ENCODE results near the gene DTNB.
"Not testable (repeated sequence)": the region's sequence is repeated elsewhere in the genome, so short reads cannot be mapped to it uniquely, and the experiment has no call there.

Gene DTNB

GRCh38 chr2:25582077-25582830 is 91.1 kb downstream of the DTNB start:
- no peak for DNase-seq

- no peak for DNase-seq
These were observed 96.8 kb downstream of the DTNB start for GRCh38 chr2:25576596-25576995.

GRCh38 chr2:25572638-25573037 is 100.7 kb downstream of the DTNB start:
- no peak for DNase-seq

GRCh38 chr2:25570161-25570845 is 103.1 kb downstream of the DTNB start:
- DNase-seq, result no peak

- no peak for DNase-seq
These were observed 106.0 kb downstream of the DTNB start for GRCh38 chr2:25567406-25567805.

- DNase-seq, result no peak
These were observed 106.7 kb downstream of the DTNB start for GRCh38 chr2:25566694-25567093.

GRCh38 chr2:25566094-25566493 is 107.3 kb downstream of the DTNB start:
- no peak for DNase-seq

- no peak for DNase-seq
These were observed 112.1 kb downstream of the DTNB start for GRCh38 chr2:25561136-25561850.

GRCh38 chr2:25559148-25559547 is 114.2 kb downstream of the DTNB start:
- no peak for DNase-seq

- no peak for DNase-seq
These were observed 115.1 kb downstream of the DTNB start for GRCh38 chr2:25558262-25558661.

- no peak for DNase-seq
These were observed 116.0 kb downstream of the DTNB start for GRCh38 chr2:25557179-25558036.

GRCh38 chr2:25552318-25552717 is 121.1 kb downstream of the DTNB start:
- no peak for DNase-seq

GRCh38 chr2:25551316-25551715 is 122.1 kb downstream of the DTNB start:
- no peak for DNase-seq

GRCh38 chr2:25549571-25549970 is 123.8 kb downstream of the DTNB start:
- DNase-seq, result not testable (repeated sequence)

- DNase-seq, result no peak
These were observed 124.8 kb downstream of the DTNB start for GRCh38 chr2:25548601-25549000.

- DNase-seq, result no peak
These were observed 126.5 kb downstream of the DTNB start for GRCh38 chr2:25546852-25547251.

GRCh38 chr2:25545899-25546298 is 127.5 kb downstream of the DTNB start:
- DNase-seq, result no peak

- DNase-seq, result no peak
These were observed 128.9 kb downstream of the DTNB start for GRCh38 chr2:25544445-25544844.

GRCh38 chr2:25543939-25544338 is 129.4 kb downstream of the DTNB start:
- no peak for DNase-seq

GRCh38 chr2:25541378-25541777 is 132.0 kb downstream of the DTNB start:
- DNase-seq, result no peak

- no peak for DNase-seq
These were observed 134.2 kb downstream of the DTNB start for GRCh38 chr2:25539136-25539535.

- DNase-seq, result no peak
These were observed 135.9 kb downstream of the DTNB start for GRCh38 chr2:25537526-25537925.

Measured in NCI-H748 treated with DMSO at 0.1 percent for 48 hours (cell line).